CD14-positive monocyte (primary cell): ENCODE measurements around the gene SLC6A5. TPM values are rescaled to one million over a fixed set of nuclear protein-coding genes. Genes with fewer than 3 reads are reported as not detected.

Experiments
- DNase-seq, 3 donors: peaks; one replicate each; pipeline ENCODE4 v3.0.0-alpha.2; 2011 to 2022
- H2AFZ ChIP-seq: 2 replicates; pipeline ENCODE4 v1.6.0; 2012; ENCODE audit warnings: mild to moderate bottlenecking, low read depth, low read length, inconsistent platforms; ENCODE audit not compliant: insufficient read depth, poor library complexity, severe bottlenecking
- H3K27ac ChIP-seq, 2 donors: 1 replicate in 1 of 2; 2 replicates in 1 of 2; pipeline ENCODE4 v1.5.1; 2012 to 2013; ENCODE audit warnings: low read length in 2 of 2, control low read depth in 1 of 2, inconsistent platforms in 1 of 2, low read depth in 1 of 2, mild to moderate bottlenecking in 1 of 2
- H3K27me3 ChIP-seq, 2 donors: one replicate each; pipeline versions ENCODE4 v1.6.0 to v1.6.1; 2011 to 2013; ENCODE audit warnings: low read length in 2 of 2; ENCODE audit not compliant: control insufficient read depth in 2 of 2, insufficient read depth in 2 of 2
- H3K36me3 ChIP-seq, 2 donors: replicated peaks in 1 of 2; 1 replicate in 1 of 2; 2 replicates in 1 of 2; pipeline versions ENCODE4 v1.5.1 to v1.6.1; 2012 to 2013; ENCODE audit warnings: low read length in 2 of 2, control low read depth in 1 of 2, inconsistent platforms in 1 of 2, mild to moderate bottlenecking in 1 of 2; ENCODE audit not compliant: insufficient read depth in 2 of 2, control insufficient read depth in 1 of 2
- H3K4me1 ChIP-seq, 2 donors: 1 replicate in 1 of 2; 2 replicates in 1 of 2; pipeline versions ENCODE4 v1.5.1 to v1.6.1; 2012 to 2013; ENCODE audit warnings: low read length in 2 of 2, control low read depth in 1 of 2, inconsistent platforms in 1 of 2, mild to moderate bottlenecking in 1 of 2, moderate library complexity in 1 of 2; ENCODE audit not compliant: insufficient read depth in 2 of 2, control insufficient read depth in 1 of 2
- H3K4me2 ChIP-seq: replicated peaks from 2 replicates; pipeline ENCODE3; 2012; ENCODE audit warnings: low read length, moderate library complexity, mild to moderate bottlenecking; ENCODE audit not compliant: poor library complexity, severe bottlenecking; ENCODE audit errors: extremely low read depth
- H3K4me3 ChIP-seq, 3 experiments: fragments of 200-600 bp in 1 of 3; sonication (generic) in 1 of 3; replicated peaks in 1 of 3; 1 replicate in 2 of 3; 2 replicates in 1 of 3; pipeline ENCODE4 v1.5.1; 2011 to 2013; ENCODE audit warnings: low read length in 3 of 3, mild to moderate bottlenecking in 3 of 3, control low read depth in 2 of 3, low read depth in 2 of 3, inconsistent platforms in 1 of 3, moderate library complexity in 1 of 3
- H3K79me2 ChIP-seq: 2 replicates; pipeline ENCODE4 v1.6.0; 2012; ENCODE audit warnings: mild to moderate bottlenecking, control low read depth, inconsistent platforms, low read length, moderate library complexity; ENCODE audit not compliant: insufficient read depth
- H3K9ac ChIP-seq: 2 replicates; pipeline ENCODE4 v1.6.0; 2017; ENCODE audit warnings: low read length, mild to moderate bottlenecking; ENCODE audit not compliant: insufficient read depth, poor library complexity, severe bottlenecking
- H3K9me3 ChIP-seq, 2 donors: replicated peaks in 1 of 2; 1 replicate in 1 of 2; 2 replicates in 1 of 2; pipeline versions ENCODE4 v1.5.1 to v1.6.1; 2012 to 2013; ENCODE audit warnings: low read length in 2 of 2, control low read depth in 1 of 2; ENCODE audit not compliant: control insufficient read depth in 1 of 2, insufficient read depth in 1 of 2
- H4K20me1 ChIP-seq: 2 replicates; pipeline ENCODE4 v1.6.0; 2012; ENCODE audit warnings: mild to moderate bottlenecking, low read length, control low read depth, moderate library complexity; ENCODE audit not compliant: insufficient read depth
- H3K27ac Mint-ChIP-seq, 7 donors: one replicate each; pipeline ENCODE4 v1.8.0; 2020; ENCODE audit warnings: mild to moderate bottlenecking in 7 of 7, mixed read lengths in 7 of 7, moderate library complexity in 6 of 7, inconsistent platforms in 2 of 7
- H3K27me3 Mint-ChIP-seq, 3 donors: one replicate each; pipeline ENCODE4 v1.8.0; 2021 to 2022; ENCODE audit warnings: low read depth in 3 of 3, mild to moderate bottlenecking in 3 of 3, mixed read lengths in 3 of 3, moderate library complexity in 3 of 3, inconsistent platforms in 1 of 3
- H3K36me3 Mint-ChIP-seq, 2 donors: one replicate each; pipeline ENCODE4 v1.8.0; 2020; ENCODE audit warnings: mixed read lengths in 2 of 2, inconsistent platforms in 1 of 2, mild to moderate bottlenecking in 1 of 2
- H3K4me1 Mint-ChIP-seq: one replicate; pipeline ENCODE4 v1.8.0; 2020; ENCODE audit warnings: mild to moderate bottlenecking, mixed read lengths
- H3K4me3 Mint-ChIP-seq, 2 donors: one replicate each; pipeline ENCODE4 v1.8.0; 2020; ENCODE audit warnings: mild to moderate bottlenecking in 2 of 2, mixed read lengths in 2 of 2, moderate library complexity in 1 of 2
- H3K9me3 Mint-ChIP-seq, 7 donors: one replicate each; pipeline ENCODE4 v1.8.0; 2020 to 2022; ENCODE audit warnings: mixed read lengths in 7 of 7, mild to moderate bottlenecking in 6 of 7, moderate library complexity in 6 of 7, inconsistent platforms in 2 of 7
- CTCF ChIP-seq: fragments of 200-600 bp; IDR thresholded peaks from one replicate; pipeline ENCODE4 v1.8.0; 2022; ENCODE audit warnings: antibody characterized with exemption, mild to moderate bottlenecking
- WGBS: methylation state at CpG from one replicate; pipeline ENCODE4 v1.1.5; 2013; ENCODE audit warnings: missing lambda C conversion rate; ENCODE audit not compliant: insufficient coverage; 5-methylcytosine and 5-hydroxymethylcytosine counted together
- intact Hi-C, 2 donors: fragments of 100-400 bp; cut with micrococcal nuclease; formaldehyde crosslinking; loops; one replicate each; pipeline versions ENCODE4 v1.15.0 to v1.15.1; 2023
- polyA plus RNA-seq, 3 donors: library from polyadenylated mRNA; depleted of rRNA in 1 of 3; unstranded in 2 of 3; stranded (reverse) in 1 of 3; fragments of 300-500 nt in 2 of 3; fragments of >200 nt in 1 of 3; fragmentation: Illumina TruSeq in 2 of 3; gene quantifications; 1 replicate in 2 of 3; 2 replicates in 1 of 3; pipeline ENCODE4 v1.2.3, GENCODE V29; 2012 to 2021

Gene SLC6A5
- polyA plus RNA-seq, 3 donors, result not detected

- WGBS, result 50% methylated on average over 2 of the region's 5 CpGs
Observed at GRCh38 chr11:20583201-20583600, 16.2 kb upstream of the SLC6A5 start.

GRCh38 chr11:20584093-20584774, 15.2 kb upstream of the SLC6A5 start:
- no peak for DNase-seq
- peaks cover 0 to 6% (median 0%) of the 10 kb centered on the region in 7 donors for H3K9me3 Mint-ChIP-seq
- Histone ChIP-seq H4K20me1 (no peaks in the 10 kb centered on the region), H3K9ac (no peak overlapping the region), H3K27ac (no peak overlapping the region), H3K4me3 (no peak overlapping the region), H3K36me3 (no peaks in the 10 kb centered on the region), H3K4me1 (no peaks in the 10 kb centered on the region), H2AFZ (no peak overlapping the region), H3K79me2 (no peaks in the 10 kb centered on the region), H3K4me2 (no peak overlapping the region), H3K27me3 (no peaks in the 10 kb centered on the region), H3K9me3 (no peaks in the 10 kb centered on the region)
- peaks cover 5 to 8% (median 6%) of the 10 kb centered on the region in 3 donors for H3K27me3 Mint-ChIP-seq
- intact Hi-C loops, result no loop called here
- H3K36me3 Mint-ChIP-seq, result no peaks in the 10 kb centered on the region
- WGBS, result 88% methylated on average over 1 of the region's 4 CpGs
- no peaks in the 10 kb centered on the region for H3K4me1 Mint-ChIP-seq
- no peak for TF ChIP-seq CTCF
- H3K4me3 Mint-ChIP-seq, result no peak overlapping the region
- no peak overlapping the region for H3K27ac Mint-ChIP-seq

More at GRCh38 chr11:20583201-20583600, 16.2 kb upstream of the SLC6A5 start:
- Mint-ChIP-seq H3K27ac (no peak overlapping the region), H3K36me3 (no peaks in the 10 kb centered on the region), H3K4me1 (no peaks in the 10 kb centered on the region), H3K4me3 (no peak overlapping the region), H3K9me3 (peaks cover 0 to 6% (median 0%) of the 10 kb centered on the region in 7 donors), H3K27me3 (peaks cover 2 to 8% (median 6%) of the 10 kb centered on the region in 3 donors)
- H3K9ac ChIP-seq, result no peak overlapping the region
- TF ChIP-seq CTCF, result no peak
- H3K4me1 ChIP-seq, result no peaks in the 10 kb centered on the region
- no peaks in the 10 kb centered on the region for H3K79me2 ChIP-seq
- no peak overlapping the region for H3K4me2 ChIP-seq
- H3K9me3 ChIP-seq, result no peaks in the 10 kb centered on the region
- H4K20me1 ChIP-seq, result no peaks in the 10 kb centered on the region
- H3K36me3 ChIP-seq, result no peaks in the 10 kb centered on the region
- no peak overlapping the region for H3K27ac ChIP-seq
- intact Hi-C loops, result no loop called here
- H3K27me3 ChIP-seq, result no peaks in the 10 kb centered on the region
- no peak overlapping the region for H3K4me3 ChIP-seq
- no peak overlapping the region for H2AFZ ChIP-seq
- no peak for DNase-seq
